H1 (cell line): ENCODE results near the gene DRC3. TPM values are rescaled to one million over a fixed set of nuclear protein-coding genes. Genes with fewer than 3 reads are reported as not detected.

Source experiments
- CTCF ChIA-PET: fragments of 300-600 bp; sonication (Branson Sonifier 250); formaldehyde crosslinking; loops from one replicate; lab custom pipeline; 2021; ENCODE audit not compliant: partially characterized antibody; lab: Charles Lee
- POLR2A ChIA-PET: fragments of 300-600 bp; sonication (Branson Sonifier 250); formaldehyde crosslinking; loops from one replicate; lab custom pipeline; 2021; ENCODE audit warnings: inconsistent platforms; ENCODE audit not compliant: partially characterized antibody; lab: Charles Lee
- DNase-seq, 2 experiments: peaks; one replicate each; pipeline versions ENCODE4 v3.0.0 to v3.0.0-alpha.2; 2010 to 2022; ENCODE audit warnings: low spot score in 2 of 2, low read depth in 1 of 2, mixed read lengths in 1 of 2
- FAIRE-seq: peaks from 2 replicates; lab custom pipeline; 2011; peaks lifted over from hg19 to GRCh38; lab: Jason Lieb, UNC
- H2AFZ ChIP-seq: 2 replicates; pipeline ENCODE4 v1.8.1; 2012; ENCODE audit warnings: low read length, inconsistent platforms
- H2AK5ac ChIP-seq: 2 replicates; pipeline ENCODE4 v1.6.1; 2013; ENCODE audit warnings: low read depth, low read length
- H2BK120ac ChIP-seq: replicated peaks from 2 replicates; pipeline ENCODE3; 2013; ENCODE audit warnings: low read depth, low read length, inconsistent platforms
- H2BK12ac ChIP-seq: 2 replicates; pipeline ENCODE4 v1.6.1; 2013; ENCODE audit warnings: low read depth, low read length
- H2BK15ac ChIP-seq: 2 replicates; pipeline ENCODE4 v1.6.1; 2013; ENCODE audit warnings: low read length
- H2BK20ac ChIP-seq: 2 replicates; pipeline ENCODE4 v1.6.1; 2013; ENCODE audit warnings: low read length
- H2BK5ac ChIP-seq: 2 replicates; pipeline ENCODE4 v1.6.1; 2013; ENCODE audit warnings: low read depth, low read length
- H3K14ac ChIP-seq: 2 replicates; pipeline ENCODE4 v1.6.1; 2013; ENCODE audit warnings: inconsistent platforms; ENCODE audit not compliant: insufficient read length
- H3K18ac ChIP-seq: 2 replicates; pipeline ENCODE4 v1.6.1; 2013; ENCODE audit warnings: low read length; ENCODE audit errors: extremely low read depth
- H3K23ac ChIP-seq: 2 replicates; pipeline ENCODE4 v1.6.1; 2013; ENCODE audit warnings: inconsistent platforms; ENCODE audit not compliant: insufficient read length
- H3K23me2 ChIP-seq: 2 replicates; pipeline ENCODE4 v1.6.1; 2013; ENCODE audit warnings: low read depth, low read length
- H3K27ac ChIP-seq: 2 replicates; pipeline ENCODE4 v1.6.1; 2011; ENCODE audit warnings: low read depth, low read length, inconsistent platforms
- H3K27me3 ChIP-seq, 4 experiments: replicated peaks in 1 of 4; 1 replicate in 1 of 4; 2 replicates in 3 of 4; pipeline versions ENCODE4 v1.6.1 to v1.8.1; 2011 to 2013; ENCODE audit warnings: low read length in 3 of 4, mild to moderate bottlenecking in 3 of 4, inconsistent platforms in 2 of 4, mixed read lengths in 2 of 4, moderate library complexity in 1 of 4; ENCODE audit not compliant: control insufficient read depth in 3 of 4, insufficient read depth in 3 of 4; ENCODE audit errors: extremely low read depth in 1 of 4
- H3K36me3 ChIP-seq, 4 experiments: 2 replicates each; pipeline versions ENCODE4 v1.6.1 to v1.8.1; 2011 to 2013; ENCODE audit warnings: mild to moderate bottlenecking in 4 of 4, low read length in 3 of 4, moderate library complexity in 2 of 4, control low read depth in 1 of 4, inconsistent platforms in 1 of 4; ENCODE audit not compliant: insufficient read depth in 4 of 4, control insufficient read depth in 2 of 4
- H3K4ac ChIP-seq: replicated peaks from 2 replicates; pipeline ENCODE3; 2013; ENCODE audit warnings: low read length, low read depth, mixed read lengths, inconsistent platforms; ENCODE audit not compliant: insufficient read length
- H3K4me1 ChIP-seq, 4 experiments: replicated peaks in 1 of 4; 1 replicate in 1 of 4; 2 replicates in 3 of 4; pipeline versions ENCODE4 v1.6.1 to v1.8.1; 2011 to 2013; ENCODE audit warnings: low read length in 3 of 4, inconsistent platforms in 2 of 4, mixed read lengths in 1 of 4; ENCODE audit not compliant: insufficient read depth in 4 of 4, control insufficient read depth in 3 of 4
- H3K4me2 ChIP-seq, 2 experiments: 2 replicates each; pipeline versions ENCODE4 v1.6.1 to v1.8.1; 2011 to 2013; ENCODE audit warnings: low read depth in 2 of 2, low read length in 2 of 2, control low read depth in 1 of 2, inconsistent platforms in 1 of 2, mild to moderate bottlenecking in 1 of 2; ENCODE audit not compliant: insufficient read depth in 1 of 2
- H3K4me3 ChIP-seq, 4 experiments: fragments of 200-600, 300-600 bp in 1 of 4; sonication (generic), shearing (Covaris generic), sonication (Bioruptor Twin) in 1 of 4; 2 replicates each; pipeline versions ENCODE4 v1.5.1 to v1.8.1; 2011 to 2016; ENCODE audit warnings: low read length in 4 of 4, low read depth in 3 of 4, control low read depth in 2 of 4, inconsistent platforms in 2 of 4, mild to moderate bottlenecking in 2 of 4, mixed read lengths in 1 of 4, moderate library complexity in 1 of 4; ENCODE audit not compliant: insufficient read depth in 2 of 4; ENCODE audit errors: extremely low read depth in 1 of 4
- H3K56ac ChIP-seq: replicated peaks from 2 replicates; pipeline ENCODE3; 2013; ENCODE audit warnings: low read depth, mild to moderate bottlenecking, mixed read lengths, low read length, inconsistent platforms; ENCODE audit not compliant: insufficient read length
- H3K79me1 ChIP-seq: 2 replicates; pipeline ENCODE4 v1.6.1; 2013; ENCODE audit warnings: low read depth, low read length, control low read depth
- H3K79me2 ChIP-seq, 2 experiments: 2 replicates each; pipeline versions ENCODE4 v1.6.1 to v1.8.1; 2012 to 2013; ENCODE audit warnings: low read length in 2 of 2, mild to moderate bottlenecking in 2 of 2, inconsistent platforms in 1 of 2; ENCODE audit not compliant: insufficient read depth in 2 of 2, control insufficient read depth in 1 of 2
- H3K9ac ChIP-seq, 4 experiments: replicated peaks in 1 of 4; 1 replicate in 1 of 4; 2 replicates in 3 of 4; pipeline versions ENCODE4 v1.6.1 to v1.8.1; 2011 to 2013; ENCODE audit warnings: low read depth in 3 of 4, low read length in 3 of 4, control low read depth in 2 of 4, mild to moderate bottlenecking in 2 of 4, moderate library complexity in 2 of 4, inconsistent platforms in 1 of 4; ENCODE audit errors: extremely low read depth in 1 of 4
- H3K9me3 ChIP-seq, 2 experiments: 2 replicates each; pipeline versions ENCODE4 v1.6.1 to v1.8.1; 2012 to 2013; ENCODE audit warnings: mild to moderate bottlenecking in 2 of 2, moderate library complexity in 2 of 2, control low read depth in 1 of 2, inconsistent platforms in 1 of 2, low read depth in 1 of 2, low read length in 1 of 2, mixed read lengths in 1 of 2; ENCODE audit not compliant: insufficient read depth in 2 of 2
- H4K20me1 ChIP-seq, 2 experiments: replicated peaks in 1 of 2; 2 replicates each; pipeline versions ENCODE3 to v1.8.1; 2011 to 2013; ENCODE audit warnings: inconsistent platforms in 2 of 2, low read length in 2 of 2, mild to moderate bottlenecking in 1 of 2; ENCODE audit not compliant: insufficient read depth in 2 of 2, control insufficient read depth in 1 of 2
- H4K5ac ChIP-seq: 2 replicates; pipeline ENCODE4 v1.6.1; 2013; ENCODE audit warnings: low read length, low read depth, mixed read lengths, inconsistent platforms; ENCODE audit not compliant: insufficient read length
- H4K8ac ChIP-seq: 2 replicates; pipeline ENCODE4 v1.8.0; 2013; ENCODE audit warnings: mild to moderate bottlenecking, moderate library complexity, low read length, inconsistent platforms; ENCODE audit not compliant: insufficient read depth; ENCODE audit errors: extremely low read depth
- H4K91ac ChIP-seq: replicated peaks from 2 replicates; pipeline ENCODE3; 2013; ENCODE audit warnings: low read length, mixed read lengths, inconsistent platforms; ENCODE audit not compliant: insufficient read length
- ASH2L ChIP-seq: fragments of 200-600, 300-600 bp; sonication (generic); IDR thresholded peaks from one replicate; pipeline ENCODE4 v1.7.1; 2017; ENCODE audit warnings: low read length
- BRCA1 ChIP-seq: IDR thresholded peaks from 2 replicates; pipeline ENCODE4 v1.6.1; 2012; ENCODE audit warnings: low read depth, low read length, improper control_type of control experiment
- CTBP2 ChIP-seq: IDR thresholded peaks from 2 replicates; pipeline ENCODE4 v1.7.0; 2011; ENCODE audit warnings: borderline replicate concordance, mild to moderate bottlenecking, moderate library complexity, mixed read lengths, low read length; ENCODE audit not compliant: insufficient read depth, insufficient read length
- HDAC6 ChIP-seq: IDR thresholded peaks from one replicate; pipeline ENCODE4 v1.7.1; 2012; ENCODE audit warnings: low read depth, mild to moderate bottlenecking, inconsistent platforms, low read length, moderate library complexity
- KDM4A ChIP-seq: IDR thresholded peaks from one replicate; pipeline ENCODE4 v1.7.1; 2012; ENCODE audit warnings: low read depth, mild to moderate bottlenecking, moderate library complexity, low read length, inconsistent platforms; ENCODE audit not compliant: severe bottlenecking
- MAFK ChIP-seq: IDR thresholded peaks from 2 replicates; pipeline ENCODE4 v1.6.1; 2012; ENCODE audit warnings: low read depth, mild to moderate bottlenecking, improper control_type of control experiment, low read length
- RAD21 ChIP-seq, 2 experiments: IDR thresholded peaks in 1 of 2; conservative IDR thresholded peaks in 1 of 2; 2 replicates each; pipeline ENCODE4 v1.6.1; 2011; ENCODE audit warnings: low read depth in 2 of 2, low read length in 2 of 2, improper control_type of control experiment in 1 of 2, inconsistent platforms in 1 of 2, mild to moderate bottlenecking in 1 of 2, moderate library complexity in 1 of 2
- RFX5 ChIP-seq: IDR thresholded peaks from 2 replicates; pipeline ENCODE4 v1.6.1; 2011; ENCODE audit warnings: low read depth, low read length, improper control_type of control experiment, borderline replicate concordance
- SIX5 ChIP-seq: IDR thresholded peaks from 2 replicates; pipeline ENCODE4 v1.6.1; 2011; ENCODE audit warnings: mild to moderate bottlenecking, low read depth, low read length
- SP1 ChIP-seq: IDR thresholded peaks from 2 replicates; pipeline ENCODE4 v1.6.1; 2011; ENCODE audit warnings: low read depth, low read length
- SP4 ChIP-seq: IDR thresholded peaks from 2 replicates; pipeline ENCODE4 v1.6.1; 2012; ENCODE audit warnings: low read length, inconsistent platforms
- TCF12 ChIP-seq: IDR thresholded peaks from 2 replicates; pipeline ENCODE4 v1.6.1; 2011; ENCODE audit warnings: low read depth, mild to moderate bottlenecking, low read length
- TEAD4 ChIP-seq: IDR thresholded peaks from 2 replicates; pipeline ENCODE4 v1.6.1; 2012; ENCODE audit warnings: low read depth, low read length, inconsistent platforms, mixed read lengths
- ZNF274 ChIP-seq: IDR thresholded peaks from 2 replicates; pipeline ENCODE4 v1.7.0; 2012; ENCODE audit warnings: low read length, borderline replicate concordance; ENCODE audit errors: extremely low read depth
- WGBS, 2 experiments: shearing (Covaris generic) in 1 of 2; methylation state at CpG; one replicate each; pipeline versions ENCODE4 v1.1.6 to v1.1.7; 2013 to 2015; ENCODE audit warnings: low lambda C conversion rate in 2 of 2, mixed read lengths in 2 of 2, inconsistent platforms in 1 of 2, low coverage in 1 of 2, missing lambda C conversion rate in 1 of 2; ENCODE audit not compliant: insufficient replicate concordance in 2 of 2, insufficient coverage in 1 of 2, insufficient read length in 1 of 2; ENCODE audit errors: extremely low coverage in 1 of 2, missing lambda C conversion rate in 1 of 2; 5-methylcytosine and 5-hydroxymethylcytosine counted together
- polyA plus RNA-seq, 7 experiments: library from polyadenylated mRNA; depleted of rRNA in 3 of 7; stranded (reverse) in 5 of 7; unstranded in 2 of 7; fragments of >200 nt in 5 of 7; fragments of 200-250 nt in 2 of 7; gene quantifications; 1 replicate in 5 of 7; 2 replicates in 1 of 7; 4 replicates in 1 of 7; pipeline versions ENCODE4 v1.2.1 to v1.2.3, GENCODE V29; 2011 to 2013; ENCODE audit warnings: missing spikeins in 2 of 7, mixed read lengths in 2 of 7
- total RNA-seq: library from RNA; stranded (reverse); fragmentation: NEBNext Ultra II Directional; extraction: Animal tissue kit (Norgen Biotek cat#: 25700); gene quantifications from 2 replicates; pipeline ENCODE4 v1.2.1, GENCODE V29; 2021

The DRC3 gene
- total and polyA plus RNA-seq, 2 of the 8 experiments (the other 6 are each of a cell fraction or from before 2014, with no cell fraction given): 0.59 TPM; not detected in 1

DNA sequence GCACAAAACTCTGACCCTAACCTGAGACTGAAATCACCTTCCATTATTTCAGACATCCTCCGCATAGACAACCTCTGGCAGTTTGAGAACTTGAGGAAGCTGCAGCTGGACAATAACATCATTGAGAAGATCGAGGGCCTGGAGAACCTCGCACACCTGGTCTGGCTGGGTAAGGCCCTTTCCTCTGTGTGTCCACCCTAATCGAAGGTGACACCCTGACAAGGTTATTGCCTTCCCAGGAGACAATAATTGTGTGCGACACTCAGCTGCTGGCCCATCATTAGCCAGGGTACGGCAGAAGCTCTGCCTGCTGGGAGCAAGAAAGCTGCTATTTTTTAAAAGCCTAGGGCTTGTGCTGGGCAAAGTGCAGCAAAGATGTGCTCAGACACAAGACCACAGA is 11.1 kb downstream of the DRC3 start:
- Histone ChIP-seq H3K4ac (no peak overlapping the region), H4K5ac (no peak overlapping the region), H2BK20ac (no peak overlapping the region), H3K36me3 (no peaks in the 10 kb centered on the region), H4K91ac (no peak overlapping the region), H3K23me2 (no peaks in the 10 kb centered on the region), H3K79me1 (no peaks in the 10 kb centered on the region), H2BK15ac (no peak overlapping the region), H3K18ac (no peak overlapping the region), H4K20me1 (no peaks in the 10 kb centered on the region), H2AFZ (no peak overlapping the region), H2AK5ac (no peak overlapping the region), H2BK5ac (no peak overlapping the region), H3K4me3 (no peak overlapping the region), H3K56ac (no peak overlapping the region), H3K27ac (no peak overlapping the region), H2BK12ac (no peak overlapping the region), H3K4me1 (no peaks in the 10 kb centered on the region; a peak in 1 of 7 replicates), H4K8ac (no peak overlapping the region), H3K9ac (no peak overlapping the region), H3K27me3 (no peaks in the 10 kb centered on the region), H3K23ac (no peak overlapping the region), H3K14ac (no peak overlapping the region), H3K9me3 (no peaks in the 10 kb centered on the region), H2BK120ac (no peak overlapping the region), H3K4me2 (no peak overlapping the region), H3K79me2 (no peaks in the 10 kb centered on the region)
- 88% methylated on average over 6 of the region's 6 CpGs; no CpG with 5 or more reads in 1 of the 2 experiments for WGBS, 2 experiments
- FAIRE-seq (no peak), DNase-seq (no peak)
- POLR2A ChIA-PET: interaction anchor here (1.1 kb wide), 1 partner anchor 117 kb away, joined by 3 read pairs; no protein-coding TSS in a partner anchor
- CTCF ChIA-PET: interaction anchor here (0.7 to 5.4 kb wide), 8 partner anchors 10 to 146 kb away, joined by 3 to 42 read pairs (median 7); no protein-coding TSS in a partner anchor
- TF ChIP-seq RFX5 (no peak), ASH2L (no peak), MAFK (no peak), SIX5 (no peak), KDM4A (no peak), BRCA1 (no peak), HDAC6 (no peak), TEAD4 (no peak), ZNF274 (no peak), RAD21 (IDR thresholded peaks at IDR 0.05 in 1 of 2, conservative IDR thresholded peaks at IDR 0.05 in 1 of 2; ENCODE audit: low read depth in 2 of 2, low read length in 2 of 2) (no peak), CTBP2 (no peak), SP4 (no peak), SP1 (no peak), TCF12 (no peak)
